ENCODE results near the gene ATP13A1.

DNA sequence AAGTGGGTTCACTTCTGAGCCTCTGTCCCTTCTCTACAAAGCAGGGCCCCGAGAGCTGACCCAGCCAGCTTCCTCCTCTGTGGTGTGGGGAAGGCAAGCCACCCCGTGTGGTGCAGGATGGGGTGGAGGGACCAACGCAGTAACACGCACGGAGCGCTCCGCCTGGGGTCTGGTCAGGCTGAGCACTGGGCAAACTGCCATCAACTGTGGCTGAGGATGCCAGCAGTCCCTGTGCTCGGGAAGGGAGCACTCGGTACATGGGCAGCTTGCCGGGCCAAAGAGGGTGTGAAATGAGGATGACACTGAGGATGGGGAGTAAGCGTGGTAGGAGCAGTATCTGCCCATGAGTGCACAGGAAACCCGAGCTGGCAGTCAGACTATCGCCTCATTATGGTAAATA lies 12.4 kb downstream of the ATP13A1 start:
- no peak for TF ChIP-seq POLR2A (IDR thresholded peaks at IDR 0.05)
- TF ChIP-seq, protein P1, sequence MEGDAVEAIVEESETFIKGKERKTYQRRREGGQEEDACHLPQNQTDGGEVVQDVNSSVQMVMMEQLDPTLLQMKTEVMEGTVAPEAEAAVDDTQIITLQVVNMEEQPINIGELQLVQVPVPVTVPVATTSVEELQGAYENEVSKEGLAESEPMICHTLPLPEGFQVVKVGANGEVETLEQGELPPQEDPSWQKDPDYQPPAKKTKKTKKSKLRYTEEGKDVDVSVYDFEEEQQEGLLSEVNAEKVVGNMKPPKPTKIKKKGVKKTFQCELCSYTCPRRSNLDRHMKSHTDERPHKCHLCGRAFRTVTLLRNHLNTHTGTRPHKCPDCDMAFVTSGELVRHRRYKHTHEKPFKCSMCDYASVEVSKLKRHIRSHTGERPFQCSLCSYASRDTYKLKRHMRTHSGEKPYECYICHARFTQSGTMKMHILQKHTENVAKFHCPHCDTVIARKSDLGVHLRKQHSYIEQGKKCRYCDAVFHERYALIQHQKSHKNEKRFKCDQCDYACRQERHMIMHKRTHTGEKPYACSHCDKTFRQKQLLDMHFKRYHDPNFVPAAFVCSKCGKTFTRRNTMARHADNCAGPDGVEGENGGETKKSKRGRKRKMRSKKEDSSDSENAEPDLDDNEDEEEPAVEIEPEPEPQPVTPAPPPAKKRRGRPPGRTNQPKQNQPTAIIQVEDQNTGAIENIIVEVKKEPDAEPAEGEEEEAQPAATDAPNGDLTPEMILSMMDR (IDR thresholded peaks at IDR 0.05), result no peak

Measured in vagina (tissue), 2 donors.